GDM1 (cell line): ENCODE results near the gene FABP2.
"Not testable (repeated sequence)": the region's sequence is repeated elsewhere in the genome, so short reads cannot be mapped to it uniquely, and the experiment has no call there.

Experiments used
- DNase-seq: peaks from one replicate; lab custom pipeline; 2025; lab: John Stamatoyannopoulos, UW

Gene FABP2

DNA sequence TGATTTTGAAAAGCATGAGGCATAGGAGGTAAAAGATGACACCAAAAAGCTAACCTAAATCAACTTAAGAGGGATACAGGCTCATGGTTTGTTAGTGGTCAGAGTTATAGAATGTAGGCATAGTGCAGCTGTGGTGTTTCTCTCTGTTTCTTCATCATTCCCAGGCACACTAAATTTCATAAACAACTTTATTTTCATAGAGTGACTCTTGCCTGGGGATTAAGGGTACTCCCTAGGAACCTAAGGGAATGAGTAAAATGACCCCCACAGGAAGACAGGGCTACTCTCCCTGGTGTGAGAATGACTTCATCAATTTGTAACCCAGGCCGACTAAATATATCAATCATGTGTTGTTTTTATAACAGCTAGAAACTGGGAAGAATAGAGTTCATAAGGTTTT lies 11.1 kb downstream of the FABP2 start:
- no peak for DNase-seq

GRCh38 chr4:119307606-119308005 lies 14.3 kb downstream of the FABP2 start:
- no peak for DNase-seq

DNA sequence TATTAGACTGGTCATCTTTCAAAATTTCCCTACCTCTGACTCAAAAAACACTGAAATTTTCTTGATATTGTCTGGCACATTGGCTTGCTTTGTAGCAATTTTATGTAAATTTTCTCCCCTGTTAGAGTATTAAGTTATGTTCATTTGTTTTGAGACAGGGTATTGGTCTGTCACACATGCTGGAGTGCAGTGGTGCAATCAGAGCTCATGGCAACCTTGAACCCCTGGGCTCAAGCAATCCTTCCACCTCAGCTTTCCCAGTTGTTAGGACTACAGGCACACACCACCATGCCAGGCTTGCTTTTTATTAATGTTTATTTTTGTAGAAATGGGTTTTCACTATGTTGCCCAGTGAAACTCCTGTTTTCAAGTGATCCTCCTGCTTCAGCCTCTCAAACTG lies 17.5 kb downstream of the FABP2 start:
- no peak for DNase-seq

GRCh38 chr4:119303587-119304305 lies 18.2 kb downstream of the FABP2 start:
- no peak for DNase-seq

DNA sequence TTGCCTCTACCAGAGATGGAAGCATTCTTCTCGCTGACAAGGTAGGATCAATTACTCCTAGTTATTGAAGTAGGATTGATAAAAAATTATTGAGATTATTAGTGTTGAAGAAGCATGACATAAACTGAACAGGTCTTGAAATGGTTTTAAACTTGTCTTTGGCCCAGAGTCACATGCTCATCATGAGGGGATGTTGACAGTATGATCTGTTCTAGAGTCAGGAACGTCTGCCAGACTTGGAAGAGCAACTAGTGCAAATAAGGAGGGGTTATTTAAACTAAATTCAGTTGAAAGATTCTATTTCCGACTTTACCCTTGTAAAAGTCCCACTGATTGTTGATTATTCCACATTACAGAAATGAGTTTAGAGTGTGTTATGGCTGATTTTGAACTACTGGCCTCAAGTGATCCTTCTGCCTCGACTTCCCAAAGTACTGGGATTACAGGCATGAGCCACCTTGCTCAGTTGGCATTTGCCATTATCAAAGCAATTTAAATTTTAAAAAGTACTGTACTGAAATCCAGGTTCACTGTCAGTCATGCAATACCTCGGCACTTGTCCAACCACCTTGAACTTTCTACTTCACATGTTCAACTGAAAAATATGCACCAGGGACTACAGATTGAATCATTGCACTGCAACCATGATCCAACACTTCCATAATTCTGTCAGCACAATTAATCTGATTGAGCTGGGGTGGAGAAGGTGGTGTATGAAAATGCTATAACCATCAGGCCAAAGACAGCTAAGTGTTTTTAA lies 19.7 kb downstream of the FABP2 start:
- no peak for DNase-seq

DNA sequence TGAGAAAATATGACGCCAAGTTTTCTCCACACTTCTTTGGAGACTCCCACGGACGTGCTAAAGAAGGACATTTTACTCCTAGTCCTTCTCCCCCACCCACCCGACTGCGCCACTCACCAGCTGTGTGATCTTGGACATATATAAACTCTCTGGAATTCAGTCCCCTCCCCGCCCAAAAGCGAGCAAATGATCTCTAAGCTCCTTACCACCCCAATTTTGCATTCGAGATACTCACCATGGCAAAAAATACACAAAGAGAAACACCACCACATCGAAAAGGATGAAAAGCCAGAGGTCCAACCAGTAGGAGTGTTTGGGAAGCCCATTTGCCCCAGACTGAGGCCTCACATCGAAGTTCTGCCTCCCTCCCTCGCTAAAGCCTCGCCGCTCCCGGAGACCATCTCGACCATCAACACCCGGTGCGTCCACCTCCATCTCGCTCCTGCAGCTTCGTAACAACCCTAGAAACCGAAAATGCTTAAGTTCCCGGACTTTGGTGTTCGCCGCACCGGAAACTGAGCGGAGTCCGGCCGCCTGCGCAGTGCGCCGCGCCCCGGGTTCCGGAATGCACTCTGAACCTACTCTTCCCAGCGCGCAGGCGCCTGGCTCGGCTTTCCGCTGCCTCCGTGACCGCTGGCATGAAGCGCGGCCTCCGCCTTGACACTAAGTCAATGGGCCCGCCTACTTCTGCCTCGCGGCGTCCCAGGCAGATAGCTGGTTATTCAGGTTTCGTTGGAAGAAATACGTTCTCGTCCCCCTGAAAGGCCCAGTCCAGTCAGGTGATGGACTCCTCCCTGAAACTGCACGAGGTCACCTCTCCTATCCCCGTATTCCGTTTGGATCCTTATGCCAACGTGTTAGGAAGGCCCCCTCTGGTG lies 21.6 kb downstream of the FABP2 start:
- DNase-seq = no peak

- DNase-seq = no peak
Measured at GRCh38 chr4:119299741-119300100, 22.2 kb downstream of the FABP2 start.

GRCh38 chr4:119299260-119299671 lies 22.7 kb downstream of the FABP2 start:
- no peak for DNase-seq

DNA sequence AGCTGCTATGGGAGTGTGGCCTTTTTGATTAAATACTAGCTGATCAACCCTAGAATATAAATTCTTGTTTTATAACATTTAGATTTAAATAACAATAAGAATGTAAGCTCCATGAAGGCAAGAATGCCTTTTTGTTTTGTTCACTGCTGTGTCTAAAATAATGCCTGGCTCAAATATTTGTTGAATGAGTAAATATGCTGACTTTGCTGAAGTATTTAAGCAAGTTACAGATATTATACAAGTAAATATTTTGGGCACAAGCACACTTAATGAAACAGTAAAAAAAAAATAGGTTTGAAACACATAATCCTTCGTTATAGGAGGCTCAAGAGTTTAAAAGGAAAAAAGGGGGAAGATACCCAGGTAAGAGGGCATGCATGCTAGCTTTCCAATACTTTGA lies 24.1 kb downstream of the FABP2 start:
- no peak for DNase-seq

DNA sequence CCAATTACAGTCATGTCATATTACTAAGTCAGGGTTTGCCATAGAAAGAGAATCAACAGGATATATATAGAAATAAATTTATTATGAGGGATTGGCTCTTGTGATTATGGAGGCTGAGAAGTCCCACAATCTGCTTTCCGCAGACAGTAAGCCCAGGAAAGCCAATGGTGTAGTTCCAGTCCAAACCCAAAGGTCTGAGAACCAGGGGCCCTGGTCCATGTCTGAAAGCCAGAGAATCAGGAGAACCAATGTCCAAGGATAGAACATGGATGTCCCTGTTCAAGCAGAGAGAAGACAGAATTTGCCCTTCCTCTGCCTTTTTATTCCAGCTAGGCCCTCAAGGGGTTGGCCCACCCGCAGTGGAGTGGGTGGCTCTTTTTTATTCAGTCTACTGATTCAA lies 25.6 kb downstream of the FABP2 start:
- DNase-seq = no peak

DNA sequence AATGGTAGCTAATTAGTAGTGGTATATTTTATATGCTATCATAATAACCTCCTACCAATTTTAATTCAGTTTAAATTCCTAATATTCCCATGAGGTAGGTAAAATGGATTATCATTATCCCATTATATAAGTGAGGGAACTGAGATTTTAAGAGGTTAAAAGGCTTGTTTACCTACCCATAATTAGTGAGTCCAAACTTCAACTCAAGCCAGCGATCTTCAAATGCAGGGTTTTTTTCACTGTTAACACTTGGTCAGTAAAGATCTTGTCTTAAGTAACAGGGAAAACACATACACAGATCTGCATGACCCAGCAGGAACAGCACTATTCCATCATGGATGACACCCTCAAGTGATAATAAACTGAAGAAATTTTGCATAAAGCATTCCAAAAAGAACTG lies 31.3 kb downstream of the FABP2 start:
- DNase-seq = no peak

DNA sequence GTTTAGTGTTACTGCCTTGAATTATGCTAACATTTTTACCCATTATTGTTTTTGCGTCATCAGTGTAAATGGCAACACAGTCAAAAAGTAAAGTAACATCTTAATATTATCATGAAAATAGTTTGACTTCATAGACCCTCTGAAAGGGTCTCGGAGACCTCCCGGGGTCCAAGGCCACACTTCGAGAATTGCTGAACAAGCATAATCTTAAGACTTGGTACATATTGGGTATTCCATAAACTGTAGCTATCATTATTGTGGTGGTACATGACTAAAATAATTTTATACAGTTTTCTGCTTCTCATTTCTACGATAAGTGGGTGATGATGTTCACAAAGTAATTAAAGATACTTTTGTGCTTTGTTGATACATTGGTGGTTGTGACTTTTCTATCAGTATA lies 32.6 kb downstream of the FABP2 start:
- no peak for DNase-seq

DNA sequence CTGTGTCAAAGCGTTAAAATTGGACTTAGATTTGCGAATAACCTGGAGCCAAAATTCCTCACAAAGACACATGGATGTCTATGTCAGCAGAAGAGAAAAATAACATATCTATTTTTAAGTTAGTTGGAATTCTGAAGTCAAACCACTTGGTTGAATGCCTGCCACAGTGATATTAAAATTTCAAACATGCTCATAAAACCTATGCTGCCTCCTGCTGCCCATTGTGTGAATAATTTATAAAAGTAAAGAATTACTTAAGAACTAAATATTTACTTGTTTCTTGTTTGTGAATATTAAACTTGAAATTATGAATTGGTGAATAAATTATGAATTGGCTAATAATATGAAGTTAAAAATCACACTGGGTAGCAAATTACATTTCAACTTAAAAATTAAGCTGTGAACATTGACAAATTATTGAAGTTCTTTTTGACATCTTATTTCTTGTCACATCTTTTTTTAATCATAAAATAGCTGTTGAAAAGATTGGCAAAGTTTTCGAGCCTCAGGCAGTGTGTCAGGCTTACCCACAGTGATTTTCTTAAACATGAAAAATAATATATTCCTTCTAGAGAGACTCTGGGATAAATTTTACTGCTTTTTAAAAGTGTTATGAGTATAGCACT lies 35.4 kb downstream of the FABP2 start:
- DNase-seq = no peak

DNA sequence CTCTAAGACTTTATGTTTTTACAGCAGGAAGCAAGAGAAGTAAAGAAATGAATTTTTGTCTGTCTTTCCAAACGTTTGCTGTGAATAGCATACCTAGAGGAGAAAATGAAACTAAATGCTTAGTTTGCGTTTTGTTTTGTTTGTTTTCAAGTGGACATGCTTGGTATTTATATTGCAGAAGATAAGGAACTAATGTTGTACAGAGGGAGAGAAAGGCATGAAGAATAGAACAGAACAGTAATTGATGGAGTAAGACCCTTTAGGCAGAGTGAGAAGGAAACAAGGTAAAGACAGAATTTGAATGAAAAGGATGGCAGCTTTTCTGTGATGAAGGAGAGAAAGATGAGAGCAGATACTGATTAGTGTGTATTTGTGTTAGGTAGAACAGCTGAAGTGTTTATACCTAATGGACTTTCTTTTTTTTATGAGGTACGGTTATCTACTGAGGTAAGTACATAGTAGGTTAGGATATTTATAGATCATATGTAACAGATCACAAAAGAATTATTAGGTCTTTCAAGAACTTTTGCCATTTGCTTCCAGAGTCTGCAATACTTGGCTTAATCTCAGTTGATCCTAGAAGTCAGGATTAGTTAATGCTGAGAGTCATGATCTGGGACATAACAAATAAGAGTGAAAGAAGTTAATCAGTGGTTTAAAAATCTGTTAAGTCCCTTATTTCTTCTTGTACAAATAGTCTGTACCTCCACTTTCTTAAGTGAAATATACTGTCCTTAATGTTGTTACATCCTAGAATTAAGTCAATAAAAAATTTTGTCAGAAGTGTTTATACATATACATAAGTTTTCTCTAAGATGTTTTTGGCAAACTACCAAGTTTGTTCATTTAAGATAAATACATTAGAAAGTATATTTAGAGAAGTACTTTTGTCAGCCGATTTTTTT lies 36.8 kb downstream of the FABP2 start:
- no peak for DNase-seq

- no peak for DNase-seq
Measured at GRCh38 chr4:119281393-119281792, 40.5 kb downstream of the FABP2 start.

DNA sequence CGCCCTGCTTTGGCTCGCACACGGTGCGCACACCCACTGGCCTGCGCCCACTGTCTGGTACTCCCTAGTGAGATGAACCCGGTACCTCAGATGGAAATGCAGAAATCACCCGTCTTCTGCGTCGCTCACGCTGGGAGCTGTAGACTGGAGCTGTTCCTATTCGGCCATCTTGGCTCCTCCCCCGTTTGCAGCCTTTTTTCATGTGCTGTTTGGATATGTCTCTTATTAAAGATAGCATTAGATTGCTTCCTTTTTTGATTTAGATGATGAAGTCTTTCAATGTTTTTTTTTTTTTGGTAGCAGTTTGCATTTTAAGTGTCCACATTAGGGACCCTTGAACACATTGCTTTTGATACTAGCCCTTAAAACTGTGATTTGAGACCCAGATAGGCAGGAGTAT lies 42.0 kb downstream of the FABP2 start:
- not testable (repeated sequence) for DNase-seq

GRCh38 chr4:119279541-119279940 lies 42.4 kb downstream of the FABP2 start:
- not testable (repeated sequence) for DNase-seq

DNA sequence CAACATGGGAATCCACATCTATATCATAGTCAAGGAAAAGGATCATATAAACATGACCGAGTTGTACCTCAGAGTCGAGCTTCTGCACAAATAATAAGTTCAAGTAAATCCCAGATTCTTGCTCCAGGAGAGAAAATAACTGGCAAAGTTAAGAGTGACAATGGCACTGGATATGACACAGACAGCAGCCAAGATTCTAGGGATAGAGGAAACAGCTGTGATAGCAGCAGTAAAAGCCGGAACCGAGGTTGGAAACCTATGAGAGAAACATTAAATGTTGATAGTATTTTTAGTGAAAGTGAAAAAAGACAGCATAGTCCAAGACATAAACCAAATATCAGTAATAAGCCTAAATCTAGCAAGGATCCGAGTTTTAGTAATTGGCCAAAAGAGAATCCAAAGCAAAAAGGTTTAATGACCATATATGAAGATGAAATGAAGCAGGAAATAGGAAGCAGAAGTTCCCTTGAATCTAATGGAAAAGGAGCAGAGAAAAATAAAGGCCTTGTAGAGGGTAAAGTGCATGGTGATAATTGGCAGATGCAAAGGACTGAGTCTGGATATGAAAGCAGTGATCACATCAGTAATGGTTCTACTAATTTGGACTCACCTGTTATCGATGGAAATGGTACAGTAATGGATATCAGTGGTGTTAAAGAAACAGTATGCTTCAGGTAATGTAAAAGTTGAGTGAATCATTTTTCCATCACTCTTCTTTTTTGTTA lies 50.4 kb downstream of the FABP2 start:
- DNase-seq = no peak

DNA sequence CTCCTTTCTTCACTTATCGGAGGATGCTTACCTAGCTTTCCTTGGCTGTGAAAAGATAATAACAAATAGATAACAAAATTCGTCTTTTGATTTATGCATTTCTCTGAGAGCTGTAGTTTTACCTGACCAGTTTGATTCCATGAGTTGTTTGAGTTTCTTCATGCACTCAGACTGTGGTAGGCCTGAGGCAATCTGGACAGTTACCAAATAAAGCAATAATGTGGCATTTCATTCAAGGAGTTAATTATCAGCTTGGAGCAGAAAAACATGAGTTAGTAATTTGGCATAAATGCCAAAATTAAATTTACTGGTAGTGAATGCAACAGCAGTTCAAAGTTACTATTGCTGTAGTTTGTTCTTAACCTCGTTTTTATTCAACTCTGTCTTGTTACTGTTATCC lies 53.5 kb downstream of the FABP2 start:
- DNase-seq = no peak
